Loucy (cell line): Measurements from ENCODE around the gene FAM171A2.

ENCODE experiments used
- H2AFZ ChIP-seq: fragments of 200-600 bp; sonication (generic); 2 replicates; pipeline ENCODE4 v1.6.0; 2016; ENCODE audit warnings: antibody characterized with exemption, mild to moderate bottlenecking, low read length, moderate library complexity
- H3F3A ChIP-seq: fragments of 200-600 bp; 2 replicates; pipeline ENCODE4 v1.6.0; 2016; ENCODE audit warnings: antibody characterized with exemption, low read depth, mild to moderate bottlenecking
- H3K27me3 ChIP-seq: fragments of 200-600 bp; sonication (generic); 2 replicates; pipeline ENCODE4 v1.6.1; 2014; ENCODE audit warnings: low read length, mild to moderate bottlenecking; ENCODE audit not compliant: insufficient read depth, poor library complexity, severe bottlenecking
- H3K36me3 ChIP-seq: fragments of 200-600 bp; sonication (generic); 2 replicates; pipeline ENCODE4 v1.6.1; 2016; ENCODE audit warnings: low read length; ENCODE audit not compliant: insufficient read depth
- H3K4me1 ChIP-seq: fragments of 200-600 bp; sonication (generic); 2 replicates; pipeline ENCODE4 v1.5.1; 2014; ENCODE audit warnings: low read length, mild to moderate bottlenecking; ENCODE audit not compliant: insufficient read depth, poor library complexity, severe bottlenecking
- H3K4me2 ChIP-seq: fragments of 200-600 bp; sonication (generic); 2 replicates; pipeline ENCODE4 v1.6.0; 2014; ENCODE audit warnings: antibody characterized with exemption, low read length, low read depth, mild to moderate bottlenecking; ENCODE audit not compliant: poor library complexity, severe bottlenecking
- H3K4me3 ChIP-seq: fragments of 200-600 bp; sonication (generic); 2 replicates; pipeline ENCODE4 v1.5.1; 2014; ENCODE audit warnings: low read length, mild to moderate bottlenecking, mixed read lengths; ENCODE audit not compliant: poor library complexity, severe bottlenecking
- H3K79me2 ChIP-seq: fragments of 200-600 bp; sonication (generic); 2 replicates; pipeline ENCODE4 v1.6.1; 2014; ENCODE audit warnings: low read length; ENCODE audit not compliant: insufficient read depth
- H3K9ac ChIP-seq: fragments of 200-600 bp; sonication (generic); 2 replicates; pipeline ENCODE4 v1.6.0; 2014; ENCODE audit warnings: mild to moderate bottlenecking, low read depth, low read length, moderate library complexity; ENCODE audit not compliant: poor library complexity, severe bottlenecking
- H3K9me2 ChIP-seq: fragments of 200-600 bp; sonication (generic); replicated peaks from 2 replicates; pipeline ENCODE4 v1.6.1; 2016; ENCODE audit warnings: low read depth, low read length, mixed read lengths
- H3K9me3 ChIP-seq: fragments of 200-600 bp; sonication (generic); 2 replicates; pipeline ENCODE4 v1.6.1; 2014; ENCODE audit warnings: mild to moderate bottlenecking, antibody characterized with exemption, low read length, low read depth; ENCODE audit not compliant: insufficient read depth
- H4K20me1 ChIP-seq: fragments of 200-600 bp; sonication (generic); 2 replicates; pipeline ENCODE4 v1.6.0; 2014; ENCODE audit warnings: antibody characterized with exemption, low read length, mild to moderate bottlenecking; ENCODE audit not compliant: insufficient read depth, poor library complexity, severe bottlenecking
- CTCF ChIP-seq: fragments of 200-600 bp; sonication (generic); conservative IDR thresholded peaks from 2 replicates; pipeline ENCODE4 v1.5.1; 2014; ENCODE audit warnings: mild to moderate bottlenecking, antibody characterized with exemption, low read length
- EZH2phosphoT487 ChIP-seq: fragments of 200-600 bp; IDR thresholded peaks from 2 replicates; pipeline ENCODE4 v1.6.1; 2018; ENCODE audit warnings: antibody characterized with exemption, mild to moderate bottlenecking, moderate library complexity, borderline replicate concordance

The FAM171A2 gene

GRCh38 chr17:44360144-44360533 is 3.5 kb downstream of the FAM171A2 start:
- TF ChIP-seq CTCF, result no peak
- TF ChIP-seq EZH2phosphoT487, result no peak
- Histone ChIP-seq H3K4me2 (no peak overlapping the region), H3F3A (no peaks in the 10 kb centered on the region), H3K27me3 (no peaks in the 10 kb centered on the region), H2AFZ (no peak overlapping the region), H3K79me2 (peaks cover 4% of the 10 kb centered on the region; the same call in 1 of the 2 replicates), H3K9me3 (no peaks in the 10 kb centered on the region), H3K4me1 (peaks cover 10% of the 10 kb centered on the region), H3K4me3 (no peak overlapping the region), H3K9me2 (no peaks in the 10 kb centered on the region), H3K9ac (no peak overlapping the region), H3K36me3 (no peaks in the 10 kb centered on the region), H4K20me1 (no peaks in the 10 kb centered on the region)

DNA sequence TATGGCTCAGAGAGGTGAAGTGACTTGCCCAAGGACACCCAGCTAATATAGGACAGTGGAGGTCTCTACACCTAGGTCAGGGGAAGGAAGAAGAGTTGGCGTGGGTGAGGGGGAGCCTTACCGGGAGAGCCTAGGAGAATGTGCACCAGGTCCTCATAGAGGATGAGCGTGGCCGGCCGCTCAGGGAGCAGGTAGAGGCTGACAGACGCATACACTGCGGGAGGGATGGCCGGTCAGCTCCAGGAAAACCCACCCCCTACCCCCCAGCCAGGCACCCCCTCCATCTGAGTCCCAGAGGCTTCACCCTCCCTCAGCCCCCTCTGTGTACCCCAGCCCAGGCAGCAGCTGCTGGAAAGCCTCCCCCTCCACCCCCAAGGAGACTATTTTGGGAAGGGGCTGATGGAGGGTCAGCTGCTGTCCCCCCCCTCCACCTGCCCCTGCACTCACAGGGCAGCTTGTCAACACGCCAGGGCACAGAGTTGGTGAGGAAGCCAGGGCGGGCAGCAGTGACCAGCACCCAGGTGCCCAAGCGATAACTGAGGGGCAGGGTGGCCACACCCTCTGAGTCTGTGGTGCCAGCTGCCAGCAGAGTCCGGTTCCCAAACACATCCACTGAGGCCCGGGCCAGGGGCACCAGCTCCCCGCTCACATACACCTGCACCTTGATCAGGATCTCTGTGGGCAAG is 4.1 kb downstream of the FAM171A2 start:
- TF ChIP-seq CTCF (no peak), EZH2phosphoT487 (no peak)
- Histone ChIP-seq H3K4me2 (no peak overlapping the region), H3K9ac (no peak overlapping the region)

DNA sequence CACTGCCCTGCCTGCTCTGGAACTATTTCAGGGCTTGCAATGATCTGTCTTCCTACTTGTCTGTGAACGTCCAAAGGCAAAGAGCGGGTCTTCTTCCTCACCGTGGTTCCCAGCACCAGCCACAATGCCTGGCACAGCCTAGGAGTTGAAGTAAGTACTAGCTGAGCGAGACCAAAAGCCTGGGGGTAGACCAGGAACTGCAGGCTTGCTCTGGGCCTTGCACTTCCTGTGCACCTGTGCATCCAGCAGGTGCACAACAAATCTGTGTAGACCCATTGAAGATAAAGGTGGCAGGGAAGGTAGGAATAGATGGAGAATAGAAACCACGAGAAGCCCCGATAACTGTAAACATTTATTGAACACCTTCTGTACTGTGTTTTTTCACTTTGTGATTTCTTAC is 4.6 kb downstream of the FAM171A2 start:
- H3K27me3 ChIP-seq, result no peaks in the 10 kb centered on the region
- H3K36me3 ChIP-seq, result no peaks in the 10 kb centered on the region
- no peak overlapping the region for H3K4me3 ChIP-seq
- H2AFZ ChIP-seq, result no peak overlapping the region
- H4K20me1 ChIP-seq, result no peaks in the 10 kb centered on the region
- peaks cover 10% of the 10 kb centered on the region for H3K4me1 ChIP-seq
- H3K9me3 ChIP-seq, result no peaks in the 10 kb centered on the region
- H3F3A ChIP-seq, result no peaks in the 10 kb centered on the region
- no peaks in the 10 kb centered on the region for H3K9me2 ChIP-seq
- H3K79me2 ChIP-seq, result peaks cover 4% of the 10 kb centered on the region; the same call in 1 of the 2 replicates
- TF ChIP-seq CTCF (no peak), EZH2phosphoT487 (no peak)
- no peak overlapping the region for H3K9ac ChIP-seq
- H3K4me2 ChIP-seq, result no peak overlapping the region

More for the DNA sequence above, 4.1 kb downstream of the FAM171A2 start:
- Histone ChIP-seq H3K27me3 (no peaks in the 10 kb centered on the region), H3K9me3 (no peaks in the 10 kb centered on the region), H2AFZ (no peak overlapping the region), H4K20me1 (no peaks in the 10 kb centered on the region), H3K79me2 (peaks cover 4% of the 10 kb centered on the region; the same call in 1 of the 2 replicates), H3K9me2 (no peaks in the 10 kb centered on the region), H3K36me3 (no peaks in the 10 kb centered on the region), H3K4me3 (no peak overlapping the region), H3K4me1 (peaks cover 10% of the 10 kb centered on the region), H3F3A (no peaks in the 10 kb centered on the region)
